Measurements from ENCODE around the gene ELFN2. TPM values are rescaled to one million over a fixed set of nuclear protein-coding genes. Genes with fewer than 3 reads are reported as not detected.

The ELFN2 gene
- total and polyA plus RNA-seq, 4 experiments from 2014 or later = 0.32 to 0.55 TPM; not detected in 2

DNA sequence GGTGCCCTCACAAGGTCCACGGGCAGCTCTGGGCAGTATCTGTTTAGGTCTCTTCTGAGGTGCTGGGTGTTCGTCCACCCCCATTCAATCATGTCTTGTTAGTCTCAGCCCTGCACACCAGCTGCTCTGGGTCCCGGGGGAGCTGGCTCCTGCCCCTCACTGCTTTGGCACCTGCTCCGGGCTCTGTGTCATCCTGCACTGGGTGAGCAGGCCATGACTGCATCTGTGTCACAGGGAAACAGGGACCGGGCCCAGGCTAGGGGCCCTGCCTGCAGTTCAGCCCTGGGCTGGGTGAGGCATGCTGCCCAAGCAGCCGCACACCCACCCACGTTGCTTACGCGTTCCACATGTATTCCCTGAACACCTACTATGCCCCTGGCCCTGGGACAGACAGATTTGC, 43.9 kb downstream of the ELFN2 start:
- H3K27ac Mint-ChIP-seq = peak overlapping the region in 1 of 7 donors; percentile 47
- H3K4me1 Mint-ChIP-seq = no peaks in the 10 kb centered on the region
- no peak overlapping the region for H3K4me3 ChIP-seq (ENCODE audit: low read length in 2 of 2)
- no peak overlapping the region for H3K27ac ChIP-seq (ENCODE audit: low read depth, low read length)
- no peaks in the 10 kb centered on the region for H3K36me3 ChIP-seq (ENCODE audit: insufficient read depth, low read length)
- POLR2A ChIA-PET (ENCODE audit: partially characterized antibody) = no interaction called here
- H3K4me3 Mint-ChIP-seq = no peak overlapping the region
- intact Hi-C loops (cut with micrococcal nuclease) = loop anchor here (10.0 kb wide), 1 partner anchor 49 kb away; no protein-coding TSS in a partner anchor
- H3K27me3 Mint-ChIP-seq = peaks cover 6 to 21% of the 10 kb centered on the region in 2 donors
- H3K9me3 ChIP-seq (ENCODE audit: control insufficient read depth in 1 of 2, low read length in 2 of 2) = no peaks in the 10 kb centered on the region
- CTCF ChIA-PET (ENCODE audit: partially characterized antibody) = no interaction called here
- H3K36me3 Mint-ChIP-seq = no peaks in the 10 kb centered on the region
- no peaks in the 10 kb centered on the region for H3K4me1 ChIP-seq (ENCODE audit: insufficient read depth, low read length)
- DNase-seq = no peak
- H3K9me3 Mint-ChIP-seq = no peaks in the 10 kb centered on the region
- no peaks in the 10 kb centered on the region for H3K27me3 ChIP-seq (ENCODE audit: insufficient read depth, low read length)

DNA sequence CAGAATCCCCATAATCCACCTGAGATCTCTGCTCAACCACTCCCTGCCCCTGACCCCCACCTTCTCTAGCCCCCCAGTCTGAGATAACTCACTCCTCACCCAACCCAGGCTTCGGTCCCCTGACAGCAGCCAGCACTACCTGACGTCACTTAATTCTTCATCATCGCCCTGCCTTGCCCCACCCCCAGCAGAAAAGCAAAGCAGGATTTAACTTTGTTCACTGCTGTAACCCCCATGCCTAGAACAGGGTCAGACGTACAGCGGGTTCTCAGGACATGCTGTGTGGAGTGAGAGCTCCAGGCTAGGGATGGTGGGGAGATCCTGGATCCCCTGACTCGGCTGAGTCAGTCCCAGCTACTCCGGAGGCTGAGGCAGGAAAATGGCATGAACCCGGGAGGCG, 45.8 kb downstream of the ELFN2 start:
- peak overlapping the region in 1 of 8 donors; percentile 42 for H3K4me3 Mint-ChIP-seq
- no peaks in the 10 kb centered on the region for H3K36me3 Mint-ChIP-seq
- CTCF ChIA-PET (ENCODE audit: partially characterized antibody) = interaction anchor here (0.6 kb wide), 1 partner anchor 10 kb away, joined by 4 read pairs; no protein-coding TSS in a partner anchor
- POLR2A ChIA-PET (ENCODE audit: partially characterized antibody) = no interaction called here
- no peaks in the 10 kb centered on the region for H3K4me1 Mint-ChIP-seq
- peaks cover 8 to 18% of the 10 kb centered on the region in 2 donors for H3K27me3 Mint-ChIP-seq
- Histone ChIP-seq H3K27ac (ENCODE audit: low read depth, low read length) (no peak overlapping the region), H3K27me3 (ENCODE audit: insufficient read depth, low read length) (peaks cover 5% of the 10 kb centered on the region), H3K4me3 (ENCODE audit: low read length in 2 of 2) (no peak overlapping the region), H3K9me3 (ENCODE audit: control insufficient read depth in 1 of 2, low read length in 2 of 2) (no peaks in the 10 kb centered on the region), H3K4me1 (ENCODE audit: insufficient read depth, low read length) (no peaks in the 10 kb centered on the region), H3K36me3 (ENCODE audit: insufficient read depth, low read length) (no peaks in the 10 kb centered on the region)
- DNase-seq = no peak
- intact Hi-C loops (cut with micrococcal nuclease) = loop anchor here (10.0 kb wide), 1 partner anchor 47 kb away; no protein-coding TSS in a partner anchor
- H3K9me3 Mint-ChIP-seq = no peaks in the 10 kb centered on the region
- H3K27ac Mint-ChIP-seq = no peak overlapping the region

DNA sequence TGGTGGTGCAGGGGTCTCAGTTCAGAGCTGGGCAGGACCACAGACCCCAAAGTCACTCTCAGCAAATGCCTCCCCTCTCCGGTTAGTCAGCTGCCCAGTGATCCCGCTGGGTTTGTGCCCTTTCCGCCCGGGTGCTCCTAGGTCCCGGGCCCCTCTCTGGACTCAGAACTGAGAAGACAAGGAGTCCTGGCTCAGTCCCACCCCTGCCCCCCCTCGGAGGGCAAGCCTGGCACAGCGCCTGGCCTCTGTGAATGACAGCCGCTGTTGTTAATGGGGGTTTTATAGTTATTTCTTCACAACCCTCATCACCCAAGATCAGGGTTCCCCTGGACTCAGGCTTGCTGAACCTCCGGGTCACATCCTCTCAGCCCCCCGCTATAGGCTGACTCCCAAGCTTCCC, 47.6 kb downstream of the ELFN2 start:
- ChIA-PET CTCF (ENCODE audit: partially characterized antibody) (interaction anchor here (0.8 kb wide), 1 partner anchor 111 kb away, joined by 4 read pairs; no protein-coding TSS in a partner anchor), POLR2A (ENCODE audit: partially characterized antibody) (no interaction called here)

DNA sequence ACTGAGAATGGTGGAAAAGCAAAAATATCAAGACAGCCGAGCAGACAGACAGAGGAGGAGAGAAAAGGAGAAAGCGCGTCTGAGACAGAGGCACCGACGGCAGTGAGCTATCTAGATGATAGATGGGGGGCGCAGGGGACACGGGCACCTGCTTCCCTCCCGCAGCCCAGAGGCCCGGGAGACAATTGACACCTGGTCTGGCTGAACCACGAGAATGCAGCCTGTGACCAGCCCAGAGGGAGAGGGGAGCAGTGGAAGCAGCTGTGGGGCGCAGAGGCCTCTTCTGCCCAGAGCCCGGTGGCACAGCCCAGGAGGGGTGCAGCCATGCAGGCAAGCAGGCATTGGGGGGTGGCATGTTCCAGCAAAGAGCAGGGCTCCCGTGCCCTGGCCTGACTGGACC, 48.2 kb downstream of the ELFN2 start:
- POLR2A ChIA-PET (ENCODE audit: partially characterized antibody) = no interaction called here
- Mint-ChIP-seq H3K27me3 (peaks cover 13 to 24% of the 10 kb centered on the region in 2 donors), H3K4me3 (no peak overlapping the region), H3K9me3 (no peaks in the 10 kb centered on the region), H3K36me3 (no peaks in the 10 kb centered on the region), H3K27ac (no peak overlapping the region), H3K4me1 (no peaks in the 10 kb centered on the region)
- no peaks in the 10 kb centered on the region for H3K36me3 ChIP-seq (ENCODE audit: insufficient read depth, low read length)
- no peak for DNase-seq
- H3K4me3 ChIP-seq (ENCODE audit: low read length in 2 of 2) = no peak overlapping the region
- H3K27ac ChIP-seq (ENCODE audit: low read depth, low read length) = no peak overlapping the region
- intact Hi-C loops (cut with micrococcal nuclease) = no loop called here
- no peaks in the 10 kb centered on the region for H3K4me1 ChIP-seq (ENCODE audit: insufficient read depth, low read length)
- peaks cover 5% of the 10 kb centered on the region for H3K27me3 ChIP-seq (ENCODE audit: insufficient read depth, low read length)
- no peaks in the 10 kb centered on the region for H3K9me3 ChIP-seq (ENCODE audit: control insufficient read depth in 1 of 2, low read length in 2 of 2)
- CTCF ChIA-PET (ENCODE audit: partially characterized antibody) = interaction anchor here (0.8 kb wide), 1 partner anchor 111 kb away, joined by 4 read pairs; no protein-coding TSS in a partner anchor

More for the DNA sequence above, 47.6 kb downstream of the ELFN2 start:
- Mint-ChIP-seq H3K9me3 (no peaks in the 10 kb centered on the region), H3K36me3 (no peaks in the 10 kb centered on the region), H3K27me3 (peaks cover 13 to 24% of the 10 kb centered on the region in 2 donors), H3K4me3 (no peak overlapping the region), H3K4me1 (no peaks in the 10 kb centered on the region), H3K27ac (no peak overlapping the region)
- no peak overlapping the region for H3K4me3 ChIP-seq (ENCODE audit: low read length in 2 of 2)
- H3K9me3 ChIP-seq (ENCODE audit: control insufficient read depth in 1 of 2, low read length in 2 of 2) = no peaks in the 10 kb centered on the region
- no peak for DNase-seq
- no peak overlapping the region for H3K27ac ChIP-seq (ENCODE audit: low read depth, low read length)
- intact Hi-C loops (cut with micrococcal nuclease) = loop anchor here (10.0 kb wide), 1 partner anchor 45 kb away; no protein-coding TSS in a partner anchor
- H3K27me3 ChIP-seq (ENCODE audit: insufficient read depth, low read length) = peaks cover 5% of the 10 kb centered on the region
- H3K36me3 ChIP-seq (ENCODE audit: insufficient read depth, low read length) = no peaks in the 10 kb centered on the region
- no peaks in the 10 kb centered on the region for H3K4me1 ChIP-seq (ENCODE audit: insufficient read depth, low read length)

GRCh38 chr22:37378642-37379058, 48.6 kb downstream of the ELFN2 start:
- intact Hi-C loops (cut with micrococcal nuclease) = no loop called here
- H3K36me3 Mint-ChIP-seq = no peaks in the 10 kb centered on the region
- ChIA-PET POLR2A (ENCODE audit: partially characterized antibody) (no interaction called here), CTCF (ENCODE audit: partially characterized antibody) (no interaction called here)
- Histone ChIP-seq H3K27ac (ENCODE audit: low read depth, low read length) (no peak overlapping the region), H3K9me3 (ENCODE audit: control insufficient read depth in 1 of 2, low read length in 2 of 2) (no peaks in the 10 kb centered on the region), H3K36me3 (ENCODE audit: insufficient read depth, low read length) (no peaks in the 10 kb centered on the region), H3K4me1 (ENCODE audit: insufficient read depth, low read length) (no peaks in the 10 kb centered on the region), H3K27me3 (ENCODE audit: insufficient read depth, low read length) (peaks cover 5% of the 10 kb centered on the region), H3K4me3 (ENCODE audit: low read length in 2 of 2) (no peak overlapping the region)
- H3K4me1 Mint-ChIP-seq = no peaks in the 10 kb centered on the region
- DNase-seq = no peak
- H3K27ac Mint-ChIP-seq = peak overlapping the region in 1 of 7 donors; percentile 25
- H3K9me3 Mint-ChIP-seq = no peaks in the 10 kb centered on the region
- H3K27me3 Mint-ChIP-seq = peaks cover 13 to 24% of the 10 kb centered on the region in 2 donors
- H3K4me3 Mint-ChIP-seq = no peak overlapping the region

GRCh38 chr22:37377927-37378326, 49.4 kb downstream of the ELFN2 start:
- DNase-seq = no peak
- H3K4me3 Mint-ChIP-seq = no peak overlapping the region
- Histone ChIP-seq H3K27me3 (ENCODE audit: insufficient read depth, low read length) (peaks cover 5% of the 10 kb centered on the region), H3K9me3 (ENCODE audit: control insufficient read depth in 1 of 2, low read length in 2 of 2) (no peaks in the 10 kb centered on the region), H3K27ac (ENCODE audit: low read depth, low read length) (no peak overlapping the region), H3K4me1 (ENCODE audit: insufficient read depth, low read length) (no peaks in the 10 kb centered on the region), H3K4me3 (ENCODE audit: low read length in 2 of 2) (no peak overlapping the region), H3K36me3 (ENCODE audit: insufficient read depth, low read length) (no peaks in the 10 kb centered on the region)
- H3K36me3 Mint-ChIP-seq = no peaks in the 10 kb centered on the region
- POLR2A ChIA-PET (ENCODE audit: partially characterized antibody) = no interaction called here
- H3K9me3 Mint-ChIP-seq = no peaks in the 10 kb centered on the region
- no peaks in the 10 kb centered on the region for H3K4me1 Mint-ChIP-seq
- H3K27ac Mint-ChIP-seq = no peak overlapping the region
- peaks cover 13 to 22% of the 10 kb centered on the region in 2 donors for H3K27me3 Mint-ChIP-seq
- CTCF ChIA-PET (ENCODE audit: partially characterized antibody) = no interaction called here
- intact Hi-C loops (cut with micrococcal nuclease) = no loop called here

- H3K4me3 ChIP-seq (ENCODE audit: low read length in 2 of 2) = no peak overlapping the region
- no peaks in the 10 kb centered on the region for H3K9me3 Mint-ChIP-seq
- H3K9me3 ChIP-seq (ENCODE audit: control insufficient read depth in 1 of 2, low read length in 2 of 2) = no peaks in the 10 kb centered on the region
- no peak overlapping the region for H3K27ac Mint-ChIP-seq
- no peaks in the 10 kb centered on the region for H3K36me3 Mint-ChIP-seq
- ChIA-PET POLR2A (ENCODE audit: partially characterized antibody) (no interaction called here), CTCF (ENCODE audit: partially characterized antibody) (no interaction called here)
- peaks cover 5% of the 10 kb centered on the region for H3K27me3 ChIP-seq (ENCODE audit: insufficient read depth, low read length)
- no peak overlapping the region for H3K4me3 Mint-ChIP-seq
- intact Hi-C loops (cut with micrococcal nuclease) = no loop called here
- H3K36me3 ChIP-seq (ENCODE audit: insufficient read depth, low read length) = no peaks in the 10 kb centered on the region
- no peak for DNase-seq
- no peaks in the 10 kb centered on the region for H3K4me1 Mint-ChIP-seq
- peaks cover 13 to 18% of the 10 kb centered on the region in 2 donors for H3K27me3 Mint-ChIP-seq
- no peak overlapping the region for H3K27ac ChIP-seq (ENCODE audit: low read depth, low read length)
- H3K4me1 ChIP-seq (ENCODE audit: insufficient read depth, low read length) = no peaks in the 10 kb centered on the region
These were observed 50.1 kb downstream of the ELFN2 start for GRCh38 chr22:37377138-37377537.

DNA sequence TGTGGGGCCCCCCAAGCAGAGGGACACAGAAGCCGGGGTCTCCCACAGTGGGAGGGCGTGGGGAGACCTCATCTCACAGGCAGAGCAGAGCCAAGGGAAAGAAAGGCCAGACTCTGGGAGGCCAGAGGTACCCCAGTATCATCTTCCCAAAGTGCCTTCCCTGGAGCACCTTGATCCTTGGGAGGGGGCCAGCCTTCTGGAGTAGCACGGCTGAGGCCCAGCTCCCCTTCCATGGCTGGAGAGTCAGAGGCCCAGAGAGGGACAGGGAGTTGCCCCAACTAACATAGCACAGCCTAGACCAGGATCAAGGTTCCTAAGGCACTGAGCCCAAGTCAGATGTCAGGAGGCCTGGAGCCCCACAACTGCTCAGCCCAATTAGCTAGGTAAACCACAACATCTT, 50.6 kb downstream of the ELFN2 start:
- Mint-ChIP-seq H3K27ac (no peak overlapping the region), H3K4me1 (no peaks in the 10 kb centered on the region)
- intact Hi-C loops (cut with micrococcal nuclease) = no loop called here

More for the DNA sequence above, 50.6 kb downstream of the ELFN2 start:
- DNase-seq = no peak
- Mint-ChIP-seq H3K4me3 (no peak overlapping the region), H3K27me3 (peaks cover 12 to 17% of the 10 kb centered on the region in 2 donors), H3K9me3 (no peaks in the 10 kb centered on the region), H3K36me3 (no peaks in the 10 kb centered on the region)
- H3K4me3 ChIP-seq (ENCODE audit: low read length in 2 of 2) = no peak overlapping the region
- ChIA-PET CTCF (ENCODE audit: partially characterized antibody) (no interaction called here), POLR2A (ENCODE audit: partially characterized antibody) (no interaction called here)
- H3K27me3 ChIP-seq (ENCODE audit: insufficient read depth, low read length) = peaks cover 5% of the 10 kb centered on the region
- H3K4me1 ChIP-seq (ENCODE audit: insufficient read depth, low read length) = no peaks in the 10 kb centered on the region
- no peak overlapping the region for H3K27ac ChIP-seq (ENCODE audit: low read depth, low read length)
- H3K36me3 ChIP-seq (ENCODE audit: insufficient read depth, low read length) = no peaks in the 10 kb centered on the region
- no peaks in the 10 kb centered on the region for H3K9me3 ChIP-seq (ENCODE audit: control insufficient read depth in 1 of 2, low read length in 2 of 2)
